HG02588 (cell line): ENCODE results near the gene RPP30.

ENCODE experiments used
- ATAC-seq: cut with Tn5 transposase; IDR thresholded peaks from one replicate; pipeline ENCODE4 v1.9.1; 2021; ENCODE audit warnings: mild to moderate bottlenecking, moderate library complexity; ENCODE audit not compliant: unreplicated experiment

Gene RPP30

GRCh38 chr10:90871766-90872647 lies at the start of gene RPP30:
Gene RPP30, plus strand, starts transcription at chr10:90871974. Its CDS starts 13 bp downstream, at chr10:90871987.
- ATAC-seq = peak; percentile 98

GRCh38 chr10:90822508-90822907 lies 49.3 kb upstream of the RPP30 start:
- no peak for ATAC-seq

- no peak for ATAC-seq
Observed at GRCh38 chr10:90832111-90832510, 39.7 kb upstream of the RPP30 start.

- no peak for ATAC-seq
Observed at GRCh38 chr10:90834326-90834725, 37.4 kb upstream of the RPP30 start.

GRCh38 chr10:90837486-90837885 lies 34.3 kb upstream of the RPP30 start:
- ATAC-seq = no peak

- ATAC-seq = no peak
Observed at GRCh38 chr10:90842725-90843124, 29.0 kb upstream of the RPP30 start.

- ATAC-seq = no peak
Observed at GRCh38 chr10:90845726-90846125, 26.0 kb upstream of the RPP30 start.

GRCh38 chr10:90846746-90847145 lies 25.0 kb upstream of the RPP30 start:
- no peak for ATAC-seq

GRCh38 chr10:90847436-90847835 lies 24.3 kb upstream of the RPP30 start:
- no peak for ATAC-seq

GRCh38 chr10:90849956-90850749 lies 21.6 kb upstream of the RPP30 start:
- no peak for ATAC-seq

GRCh38 chr10:90855126-90855525 lies 16.6 kb upstream of the RPP30 start:
- ATAC-seq = no peak

GRCh38 chr10:90856261-90856660 lies 15.5 kb upstream of the RPP30 start:
- ATAC-seq = no peak

GRCh38 chr10:90856964-90857634 lies 14.7 kb upstream of the RPP30 start:
- peak; percentile 3 for ATAC-seq

- ATAC-seq = peak; percentile 70
Observed at GRCh38 chr10:90857635-90858460, 13.9 kb upstream of the RPP30 start, which contains the start of gene HTR7. Gene HTR7, minus strand, starts transcription at chr10:90858039. Its CDS starts 368 bp downstream, at chr10:90857671.

- ATAC-seq = no peak
Observed at GRCh38 chr10:90858461-90858968, 13.3 kb upstream of the RPP30 start.

GRCh38 chr10:90859321-90859751 lies 12.4 kb upstream of the RPP30 start:
- ATAC-seq = no peak

- no peak for ATAC-seq
Observed at GRCh38 chr10:90860790-90861189, 11.0 kb upstream of the RPP30 start.

- no peak for ATAC-seq
Observed at GRCh38 chr10:90862908-90863514, 8.8 kb upstream of the RPP30 start.

- no peak for ATAC-seq
Observed at GRCh38 chr10:90865401-90865800, 6.4 kb upstream of the RPP30 start.
